Endodermal cell (in vitro differentiated cells): ENCODE measurements around the gene TBL1X. TPM values are rescaled to one million over a fixed set of nuclear protein-coding genes. Genes with fewer than 3 reads are reported as not detected.

Experiments
- DNase-seq: peaks from one replicate; pipeline ENCODE4 v3.0.0-alpha.2; 2017
- H3K27ac ChIP-seq: 2 replicates; pipeline ENCODE4 v1.5.1; 2013; ENCODE audit warnings: mild to moderate bottlenecking, low read depth, low read length, moderate library complexity
- H3K27me3 ChIP-seq: 2 replicates; pipeline ENCODE4 v1.6.1; 2013; ENCODE audit warnings: mild to moderate bottlenecking, low read length, moderate library complexity; ENCODE audit not compliant: insufficient read depth, control insufficient read depth, poor library complexity, severe bottlenecking
- H3K36me3 ChIP-seq: 2 replicates; pipeline ENCODE4 v1.7.0; 2013; ENCODE audit warnings: mild to moderate bottlenecking, low read length, moderate library complexity; ENCODE audit not compliant: control insufficient read depth, insufficient read depth
- H3K4me1 ChIP-seq: one replicate; pipeline ENCODE4 v1.7.0; 2013; ENCODE audit warnings: low read length; ENCODE audit not compliant: control insufficient read depth, insufficient read depth
- H3K4me3 ChIP-seq: 2 replicates; pipeline ENCODE4 v1.5.1; 2013; ENCODE audit warnings: mild to moderate bottlenecking, low read length, moderate library complexity
- H3K9ac ChIP-seq: 2 replicates; pipeline ENCODE4 v1.6.1; 2013; ENCODE audit warnings: mild to moderate bottlenecking, low read length, moderate library complexity; ENCODE audit not compliant: poor library complexity, severe bottlenecking; ENCODE audit errors: extremely low read depth
- H3K9me3 ChIP-seq: 2 replicates; pipeline ENCODE4 v1.6.1; 2013; ENCODE audit warnings: mild to moderate bottlenecking, low read length, moderate library complexity; ENCODE audit not compliant: control insufficient read depth
- H3K27ac Mint-ChIP-seq: 2 replicates; pipeline ENCODE4 v1.8.0; 2020; ENCODE audit warnings: mixed read lengths
- H3K27me3 Mint-ChIP-seq: 2 replicates; pipeline ENCODE4 v1.8.0; 2021; ENCODE audit warnings: mild to moderate bottlenecking, mixed read lengths; ENCODE audit not compliant: insufficient read depth
- H3K36me3 Mint-ChIP-seq: 2 replicates; pipeline ENCODE4 v1.8.0; 2020; ENCODE audit warnings: low read depth, mixed read lengths
- H3K4me1 Mint-ChIP-seq: 2 replicates; pipeline ENCODE4 v1.8.0; 2020; ENCODE audit warnings: mixed read lengths
- H3K4me3 Mint-ChIP-seq: 2 replicates; pipeline ENCODE4 v1.8.0; 2020; ENCODE audit warnings: mild to moderate bottlenecking, moderate library complexity, mixed read lengths
- H3K9me3 Mint-ChIP-seq: 2 replicates; pipeline ENCODE4 v1.8.0; 2020; ENCODE audit warnings: mild to moderate bottlenecking, mixed read lengths
- WGBS, 2 experiments: methylation state at CpG; one replicate each; pipeline versions ENCODE4 v1.1.5 to v1.1.7; 2013; ENCODE audit warnings: missing lambda C conversion rate in 2 of 2, mixed read lengths in 1 of 2; ENCODE audit not compliant: insufficient coverage in 1 of 2, insufficient read length in 1 of 2; 5-methylcytosine and 5-hydroxymethylcytosine counted together
- total RNA-seq, 2 donors: library from RNA; stranded (reverse); fragmentation: NEBNext Ultra II Directional in 1 of 2; extraction: Animal tissue kit (Norgen Biotek cat#: 25700) in 1 of 2; gene quantifications; 2 replicates in 1 of 2; 3 replicates in 1 of 2; pipeline ENCODE4 v1.2.1, GENCODE V29; 2021
- TF ChIP-seq, protein P1 (sequence below): fragments of 200-600 bp; sonication (generic); conservative IDR thresholded peaks from 2 replicates; pipeline ENCODE4 v1.5.0; 2021; ENCODE audit warnings: antibody characterized with exemption, mild to moderate bottlenecking

Gene TBL1X
- total RNA-seq, 2 donors from 2014 or later: 19.1 to 24.1 TPM

GRCh38 chrX:9522378-9523155, 57.7 kb downstream of the TBL1X start:
- TF ChIP-seq, protein P1, sequence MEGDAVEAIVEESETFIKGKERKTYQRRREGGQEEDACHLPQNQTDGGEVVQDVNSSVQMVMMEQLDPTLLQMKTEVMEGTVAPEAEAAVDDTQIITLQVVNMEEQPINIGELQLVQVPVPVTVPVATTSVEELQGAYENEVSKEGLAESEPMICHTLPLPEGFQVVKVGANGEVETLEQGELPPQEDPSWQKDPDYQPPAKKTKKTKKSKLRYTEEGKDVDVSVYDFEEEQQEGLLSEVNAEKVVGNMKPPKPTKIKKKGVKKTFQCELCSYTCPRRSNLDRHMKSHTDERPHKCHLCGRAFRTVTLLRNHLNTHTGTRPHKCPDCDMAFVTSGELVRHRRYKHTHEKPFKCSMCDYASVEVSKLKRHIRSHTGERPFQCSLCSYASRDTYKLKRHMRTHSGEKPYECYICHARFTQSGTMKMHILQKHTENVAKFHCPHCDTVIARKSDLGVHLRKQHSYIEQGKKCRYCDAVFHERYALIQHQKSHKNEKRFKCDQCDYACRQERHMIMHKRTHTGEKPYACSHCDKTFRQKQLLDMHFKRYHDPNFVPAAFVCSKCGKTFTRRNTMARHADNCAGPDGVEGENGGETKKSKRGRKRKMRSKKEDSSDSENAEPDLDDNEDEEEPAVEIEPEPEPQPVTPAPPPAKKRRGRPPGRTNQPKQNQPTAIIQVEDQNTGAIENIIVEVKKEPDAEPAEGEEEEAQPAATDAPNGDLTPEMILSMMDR: no peak
- no peak for DNase-seq
- no peak overlapping the region for H3K9ac ChIP-seq
- H3K9me3 ChIP-seq: no peaks in the 10 kb centered on the region
- Mint-ChIP-seq H3K27me3 (no peaks in the 10 kb centered on the region), H3K27ac (no peak overlapping the region), H3K9me3 (peaks cover 62% of the 10 kb centered on the region), H3K4me1 (peaks cover 31% of the 10 kb centered on the region), H3K36me3 (no peaks in the 10 kb centered on the region), H3K4me3 (no peak overlapping the region)
- 86 to 94% methylated on average over 1 to 7 of the region's 7 CpGs for WGBS, 2 experiments
- no peaks in the 10 kb centered on the region for H3K27me3 ChIP-seq
- no peak overlapping the region for H3K27ac ChIP-seq
- no peaks in the 10 kb centered on the region for H3K36me3 ChIP-seq
- no peak overlapping the region for H3K4me3 ChIP-seq
- H3K4me1 ChIP-seq: no peaks in the 10 kb centered on the region

GRCh38 chrX:9525511-9526248, 60.8 kb downstream of the TBL1X start:
- Mint-ChIP-seq H3K9me3 (peaks cover 61% of the 10 kb centered on the region), H3K27ac (no peak overlapping the region), H3K36me3 (no peaks in the 10 kb centered on the region), H3K27me3 (no peaks in the 10 kb centered on the region), H3K4me1 (peaks cover 20% of the 10 kb centered on the region), H3K4me3 (no peak overlapping the region)
- no peaks in the 10 kb centered on the region for H3K27me3 ChIP-seq
- no peak overlapping the region for H3K27ac ChIP-seq
- no peaks in the 10 kb centered on the region for H3K36me3 ChIP-seq
- H3K9me3 ChIP-seq: no peaks in the 10 kb centered on the region
- no peak for DNase-seq
- H3K9ac ChIP-seq: no peak overlapping the region
- no peaks in the 10 kb centered on the region for H3K4me1 ChIP-seq
- WGBS, 2 experiments: 44% methylated on average over 8 of the region's 8 CpGs; no CpG with 5 or more reads in 1 of the 2 experiments
- no peak overlapping the region for H3K4me3 ChIP-seq
- TF ChIP-seq, protein P1: no peak

- Histone ChIP-seq H3K9ac (no peak overlapping the region), H3K27ac (no peak overlapping the region), H3K9me3 (no peaks in the 10 kb centered on the region), H3K4me3 (no peak overlapping the region), H3K36me3 (no peaks in the 10 kb centered on the region), H3K4me1 (no peaks in the 10 kb centered on the region), H3K27me3 (no peaks in the 10 kb centered on the region)
- WGBS, 2 experiments: 89 to 90% methylated on average over 2 to 12 of the region's 14 CpGs
- no peaks in the 10 kb centered on the region for H3K36me3 Mint-ChIP-seq
- TF ChIP-seq, protein P1: peak; percentile 43
- peaks cover 58% of the 10 kb centered on the region for H3K9me3 Mint-ChIP-seq
- H3K27ac Mint-ChIP-seq: no peak overlapping the region
- no peaks in the 10 kb centered on the region for H3K27me3 Mint-ChIP-seq
- peak; percentile 57 for DNase-seq
- H3K4me3 Mint-ChIP-seq: no peak overlapping the region
- peaks cover 19% of the 10 kb centered on the region for H3K4me1 Mint-ChIP-seq
Observed at GRCh38 chrX:9526965-9527364, 62.1 kb downstream of the TBL1X start.
